ENCODE measurements around the gene STAG1. TPM values are rescaled to one million over a fixed set of nuclear protein-coding genes. Genes with fewer than 3 reads are reported as not detected.
"Not testable (repeated sequence)": the region's sequence is repeated elsewhere in the genome, so short reads cannot be mapped to it uniquely, and the experiment has no call there.

STAG1 gene
- total RNA-seq, 1 donor from 2014 or later: 57.1 TPM

DNA sequence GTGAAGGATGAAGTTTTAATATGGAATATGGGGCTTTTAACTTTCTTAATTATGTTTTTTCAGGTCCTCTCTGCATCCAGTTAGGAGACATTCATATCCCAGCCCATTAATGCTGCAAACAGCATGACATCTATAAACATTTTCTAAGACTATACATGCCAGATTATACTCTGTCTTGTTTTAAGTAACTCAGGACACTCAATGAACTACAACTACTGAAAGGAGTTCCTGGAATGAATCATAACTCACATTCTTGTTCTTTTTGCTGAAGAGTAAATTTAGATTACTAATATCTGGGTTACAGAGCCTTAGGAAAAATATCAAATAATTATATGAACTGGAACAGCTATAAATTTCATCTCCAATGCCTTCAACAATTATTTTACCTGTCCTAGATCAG, 167.4 kb downstream of the STAG1 start:
- Mint-ChIP-seq H3K4me3 (no peak overlapping the region), H3K9me3 (no peaks in the 10 kb centered on the region), H3K27ac (no peak overlapping the region), H3K36me3 (ENCODE audit: low read depth) (peaks cover 35% of the 10 kb centered on the region), H3K27me3 (no peaks in the 10 kb centered on the region), H3K4me1 (no peaks in the 10 kb centered on the region)
- DNase-seq (no peak), ATAC-seq (ENCODE audit: low read depth) (no peak)
- intact Hi-C loops (cut with micrococcal nuclease): no loop called here
- TF ChIP-seq, protein P1, sequence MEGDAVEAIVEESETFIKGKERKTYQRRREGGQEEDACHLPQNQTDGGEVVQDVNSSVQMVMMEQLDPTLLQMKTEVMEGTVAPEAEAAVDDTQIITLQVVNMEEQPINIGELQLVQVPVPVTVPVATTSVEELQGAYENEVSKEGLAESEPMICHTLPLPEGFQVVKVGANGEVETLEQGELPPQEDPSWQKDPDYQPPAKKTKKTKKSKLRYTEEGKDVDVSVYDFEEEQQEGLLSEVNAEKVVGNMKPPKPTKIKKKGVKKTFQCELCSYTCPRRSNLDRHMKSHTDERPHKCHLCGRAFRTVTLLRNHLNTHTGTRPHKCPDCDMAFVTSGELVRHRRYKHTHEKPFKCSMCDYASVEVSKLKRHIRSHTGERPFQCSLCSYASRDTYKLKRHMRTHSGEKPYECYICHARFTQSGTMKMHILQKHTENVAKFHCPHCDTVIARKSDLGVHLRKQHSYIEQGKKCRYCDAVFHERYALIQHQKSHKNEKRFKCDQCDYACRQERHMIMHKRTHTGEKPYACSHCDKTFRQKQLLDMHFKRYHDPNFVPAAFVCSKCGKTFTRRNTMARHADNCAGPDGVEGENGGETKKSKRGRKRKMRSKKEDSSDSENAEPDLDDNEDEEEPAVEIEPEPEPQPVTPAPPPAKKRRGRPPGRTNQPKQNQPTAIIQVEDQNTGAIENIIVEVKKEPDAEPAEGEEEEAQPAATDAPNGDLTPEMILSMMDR (IDR thresholded peaks at IDR 0.05): no peak
- ChIA-PET CTCF (no interaction called here), POLR2A (no interaction called here)

DNA sequence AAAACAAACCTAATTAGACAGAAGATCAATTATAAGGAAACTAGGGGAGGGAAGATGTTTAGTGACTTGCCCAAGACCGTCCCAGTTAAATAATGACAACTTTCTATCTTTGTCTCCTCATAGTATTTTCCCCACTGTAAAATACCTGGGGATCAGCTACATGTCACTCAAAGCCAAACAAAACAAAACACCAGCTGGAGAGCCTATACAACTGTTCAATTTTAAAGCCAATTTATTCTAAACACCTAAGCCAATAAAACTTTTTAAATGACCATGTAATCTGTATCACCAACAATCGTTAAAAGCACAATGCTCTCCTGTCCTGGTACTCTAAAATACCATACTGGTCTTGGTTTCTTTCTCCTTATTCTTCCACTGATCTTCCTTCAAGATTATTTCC, 168.4 kb downstream of the STAG1 start:
- intact Hi-C loops (cut with micrococcal nuclease): no loop called here
- H3K27me3 Mint-ChIP-seq: no peaks in the 10 kb centered on the region
- ChIA-PET CTCF (no interaction called here), POLR2A (no interaction called here)
- H3K9me3 Mint-ChIP-seq: no peaks in the 10 kb centered on the region
- ATAC-seq (ENCODE audit: low read depth) (no peak), DNase-seq (no peak)
- H3K36me3 Mint-ChIP-seq (ENCODE audit: low read depth): peaks cover 38% of the 10 kb centered on the region
- TF ChIP-seq, protein P1 (IDR thresholded peaks at IDR 0.05): no peak
- H3K27ac Mint-ChIP-seq: no peak overlapping the region
- no peaks in the 10 kb centered on the region for H3K4me1 Mint-ChIP-seq
- H3K4me3 Mint-ChIP-seq: no peak overlapping the region

DNA sequence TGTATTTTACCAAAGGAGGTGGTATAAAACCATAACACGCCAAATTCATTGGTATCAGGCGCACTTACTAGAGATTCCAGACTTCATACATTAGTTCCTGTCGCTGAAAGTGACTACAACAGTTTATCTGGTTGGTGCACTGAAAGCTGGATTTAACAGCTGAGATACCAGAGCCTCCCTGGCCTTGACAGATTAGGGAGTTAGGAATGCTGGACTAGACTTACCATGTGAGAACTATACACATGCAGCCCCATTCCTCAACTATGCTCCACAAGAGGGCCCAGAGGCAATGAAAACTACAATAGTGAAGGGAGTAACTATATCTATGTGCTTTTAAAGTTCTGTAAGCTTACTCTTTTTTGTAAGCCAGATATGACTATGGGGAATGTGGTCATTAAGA, 174.4 kb downstream of the STAG1 start:
- Mint-ChIP-seq H3K27ac (no peak overlapping the region), H3K4me1 (no peaks in the 10 kb centered on the region), H3K36me3 (ENCODE audit: low read depth) (peaks cover 26% of the 10 kb centered on the region), H3K27me3 (no peaks in the 10 kb centered on the region), H3K4me3 (no peak overlapping the region), H3K9me3 (no peaks in the 10 kb centered on the region)
- intact Hi-C loops (cut with micrococcal nuclease): no loop called here
- ChIA-PET POLR2A (no interaction called here), CTCF (no interaction called here)
- TF ChIP-seq, protein P1 (IDR thresholded peaks at IDR 0.05): no peak
- DNase-seq (no peak), ATAC-seq (ENCODE audit: low read depth) (no peak)

DNA sequence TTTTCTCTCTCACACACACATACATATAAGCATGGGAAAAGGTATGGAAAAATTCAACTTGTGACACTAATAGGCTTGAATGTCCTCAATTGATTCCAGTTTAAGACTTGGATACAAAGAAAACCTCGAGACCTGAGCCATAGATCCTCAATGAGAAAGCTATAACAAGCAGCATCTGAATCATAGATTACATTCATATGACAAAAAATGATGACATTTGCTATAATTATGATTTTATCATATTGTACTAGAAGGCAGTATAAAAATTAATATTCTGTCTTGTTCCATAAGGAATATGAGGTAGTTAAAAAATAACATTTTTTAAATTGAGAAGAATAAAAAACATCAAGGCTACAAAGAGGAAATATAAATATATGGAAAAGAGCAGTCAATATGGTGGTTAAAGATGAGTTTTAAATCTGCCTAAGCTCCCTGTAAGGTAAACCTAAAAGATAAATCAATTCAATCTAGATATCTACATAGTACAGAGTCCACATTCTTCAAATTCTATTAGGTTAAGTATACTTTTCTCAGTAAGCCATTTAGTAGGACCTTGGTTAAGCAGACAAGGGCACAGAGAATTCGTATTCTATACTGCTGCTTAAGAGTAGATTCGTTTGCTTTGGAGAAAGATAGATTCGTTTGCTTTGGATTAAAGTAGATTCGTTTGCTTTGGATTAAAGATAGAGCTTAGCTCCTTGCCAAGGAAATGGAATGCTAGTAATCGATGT, 175.7 kb downstream of the STAG1 start:
- Mint-ChIP-seq H3K36me3 (ENCODE audit: low read depth) (peaks cover 31% of the 10 kb centered on the region), H3K4me1 (no peaks in the 10 kb centered on the region), H3K9me3 (no peaks in the 10 kb centered on the region), H3K4me3 (no peak overlapping the region), H3K27me3 (no peaks in the 10 kb centered on the region), H3K27ac (no peak overlapping the region)
- POLR2A ChIA-PET: no interaction called here
- DNase-seq: no peak
- ATAC-seq (ENCODE audit: low read depth): no peak
- TF ChIP-seq, protein P1 (IDR thresholded peaks at IDR 0.05): no peak
- intact Hi-C loops (cut with micrococcal nuclease): no loop called here
- CTCF ChIA-PET: interaction anchor here (0.8 to 1.3 kb wide), 2 partner anchors 9 to 185 kb away, joined by 3 read pairs; no protein-coding TSS in a partner anchor

DNA sequence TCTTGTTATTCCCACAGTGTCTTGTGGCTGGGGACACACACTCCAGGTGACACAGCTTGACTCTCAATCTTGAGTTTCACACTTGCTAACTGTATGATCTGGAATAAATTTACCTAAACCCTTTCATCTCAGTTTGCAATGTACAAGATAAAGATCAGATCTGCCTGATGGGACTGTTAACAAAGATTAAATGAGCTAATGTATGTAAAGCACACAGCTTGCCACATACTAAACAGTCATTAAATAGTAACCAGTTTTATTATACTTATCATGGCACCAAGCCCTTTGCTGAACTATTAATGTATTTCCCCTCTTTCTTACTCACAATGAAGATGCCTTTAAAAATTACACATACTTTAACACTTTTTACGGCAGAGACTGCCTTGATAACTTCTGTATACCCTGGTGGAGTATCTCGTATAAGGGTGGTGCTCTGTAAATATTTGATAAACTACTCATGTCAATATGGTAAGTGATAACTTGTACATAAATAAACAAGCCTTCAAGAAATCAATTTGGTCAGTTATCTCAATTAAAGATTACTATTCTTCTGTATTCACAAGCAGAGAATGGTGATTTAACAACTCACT, 184.5 kb downstream of the STAG1 start:
- intact Hi-C loops (cut with micrococcal nuclease): no loop called here
- no peak for ATAC-seq (ENCODE audit: low read depth)
- no peak overlapping the region for H3K27ac Mint-ChIP-seq
- CTCF ChIA-PET: no interaction called here
- no peaks in the 10 kb centered on the region for H3K9me3 Mint-ChIP-seq
- POLR2A ChIA-PET: no interaction called here
- H3K27me3 Mint-ChIP-seq: no peaks in the 10 kb centered on the region
- DNase-seq: no peak
- no peaks in the 10 kb centered on the region for H3K4me1 Mint-ChIP-seq
- no peak overlapping the region for H3K4me3 Mint-ChIP-seq
- TF ChIP-seq, protein P1 (IDR thresholded peaks at IDR 0.05): no peak
- H3K36me3 Mint-ChIP-seq (ENCODE audit: low read depth): peaks cover 54% of the 10 kb centered on the region

DNA sequence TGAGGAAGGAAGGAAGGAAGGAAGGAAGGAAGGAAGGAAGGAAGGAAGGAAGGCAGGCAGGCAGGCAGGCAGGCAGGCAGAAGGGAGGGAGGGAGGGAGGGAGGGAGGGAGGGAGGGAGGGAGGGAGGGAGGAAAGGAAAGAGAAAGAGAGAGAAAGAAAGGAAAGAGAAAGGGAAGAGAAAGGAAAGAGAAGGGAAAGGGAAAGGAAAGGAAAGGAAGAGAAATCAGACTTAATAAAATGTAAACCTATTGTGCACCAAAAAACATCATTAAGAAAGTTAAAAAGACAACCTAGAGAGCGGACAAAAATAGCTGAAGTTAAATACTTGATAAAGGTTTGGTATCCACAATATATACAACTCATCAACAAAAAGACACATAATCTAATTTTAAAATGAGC, 187.2 kb downstream of the STAG1 start:
- H3K27me3 Mint-ChIP-seq; DNase-seq; H3K4me1 Mint-ChIP-seq; ATAC-seq (ENCODE audit: low read depth); CTCF ChIA-PET; H3K4me3 Mint-ChIP-seq; intact Hi-C loops (cut with micrococcal nuclease); H3K27ac Mint-ChIP-seq; POLR2A ChIA-PET; H3K9me3 Mint-ChIP-seq: not testable (repeated sequence)
- peaks cover 50% of the 10 kb centered on the region for H3K36me3 Mint-ChIP-seq (ENCODE audit: low read depth)

Data from activated B cell treated with CpG ODN at 0.5 μM for 24 hours (primary cell).